HL-60/S4 (cell line): ENCODE measurements around the gene EPHA3.

Source experiments
- in situ Hi-C: fragments of 300-500 bp; cut with MboI; formaldehyde crosslinking; loops from 2 replicates; pipeline ENCODE4 v1.14.3; 2022; ENCODE audit warnings: low sequenced_read_pairs

EPHA3 gene

DNA sequence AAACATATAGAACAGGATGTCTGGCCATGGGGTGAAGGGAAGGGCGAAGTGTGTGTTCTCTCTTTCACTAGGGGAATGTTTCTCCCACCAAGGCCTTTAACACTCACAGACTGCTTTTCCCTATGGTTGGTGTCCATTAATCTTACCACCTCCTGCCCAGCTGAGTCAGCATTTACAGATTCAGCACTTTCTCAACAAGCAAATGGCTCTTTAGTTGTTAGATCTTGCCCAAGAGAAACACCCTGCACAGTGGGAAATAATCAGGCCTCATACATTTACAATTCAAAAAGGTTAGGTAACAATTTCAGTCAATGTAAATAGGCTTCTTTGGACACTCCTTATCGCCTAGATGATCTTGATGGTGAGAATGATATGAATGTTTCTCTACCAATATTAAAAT is 418.2 kb downstream of the EPHA3 start:
- in situ Hi-C loops, result no loop called here

DNA sequence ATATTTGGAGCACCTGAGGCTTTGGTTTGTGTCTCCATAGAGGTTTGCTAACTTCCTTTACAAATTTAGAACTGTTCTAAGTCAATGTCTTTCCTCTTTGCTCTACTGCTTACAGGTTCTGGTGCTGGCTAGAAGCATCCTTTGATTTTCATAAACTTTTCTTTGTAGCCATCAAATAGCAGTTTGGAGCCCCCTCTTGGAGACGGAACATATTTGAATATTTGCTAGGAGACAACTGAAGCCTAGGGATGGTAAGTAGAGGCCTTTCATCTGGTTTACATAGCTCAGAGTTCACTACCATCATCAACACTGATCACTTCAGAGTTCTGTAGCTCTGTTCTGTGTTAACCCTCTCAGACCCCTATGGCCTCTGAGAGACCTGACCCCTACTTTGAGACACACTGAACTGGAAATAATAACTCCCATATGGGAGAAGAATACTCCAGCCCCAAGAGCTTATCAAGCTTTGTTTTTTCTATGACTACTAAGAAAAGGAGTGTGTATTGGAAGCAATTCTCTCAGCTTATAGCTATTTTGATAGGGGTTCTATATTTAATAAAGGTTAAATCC is 420.4 kb downstream of the EPHA3 start:
- in situ Hi-C loops, result no loop called here
